ENCODE data around the gene CARNS1. TPM values are rescaled to one million over a fixed set of nuclear protein-coding genes. Genes with fewer than 3 reads are reported as not detected.
A peak's percentile ranks its signal among the peaks of the same experiment; 100 is the strongest.

CARNS1 gene
- total and polyA plus RNA-seq, 8 donors: 0.29 to 33.3 (median 2.9) TPM

DNA sequence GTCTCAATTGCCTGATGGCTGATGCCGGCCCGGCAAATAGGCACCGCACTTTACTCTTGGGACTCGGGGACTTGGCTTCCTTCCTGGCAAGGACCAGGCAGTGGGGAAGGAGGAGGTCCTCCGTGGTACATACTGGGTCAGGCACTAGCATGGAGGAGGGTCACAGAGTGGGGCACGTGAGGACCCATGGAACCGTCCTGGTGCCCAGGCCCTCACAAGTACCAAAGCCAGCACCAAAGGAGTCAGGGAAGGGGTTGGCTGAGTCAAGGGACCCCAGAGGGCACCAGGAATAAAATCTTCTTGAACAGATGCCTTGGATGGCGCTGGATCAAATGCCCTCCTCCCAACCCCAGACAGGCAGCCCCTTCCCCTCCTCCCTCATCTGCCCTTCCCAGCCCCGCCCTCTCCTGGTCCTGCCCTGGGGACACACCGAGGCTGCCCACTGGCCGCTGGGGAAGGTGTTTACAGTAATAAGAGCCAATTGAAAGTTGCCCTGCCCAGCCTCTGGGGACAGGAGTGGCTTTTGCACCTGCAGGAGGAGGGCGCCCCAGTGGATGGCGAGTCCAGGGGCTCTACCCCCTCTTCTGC lies 5.6 kb upstream of the CARNS1 start:
- intact Hi-C loops (cut with DNase I; ENCODE audit: low total_unique reads): no loop called here
- DNase-seq: peak; percentile 71 to 83
- H3K27ac ChIP-seq: peak overlapping the region in 4 of 5 donors; percentile 26 to 66 (median 46)
- WGBS, 5 donors: 25 to 38% (median 36%) methylated on average over 9 to 13 of the region's 13 CpGs
- no peaks in the 10 kb centered on the region for H3K9me3 ChIP-seq
- no peaks in the 10 kb centered on the region for H3K36me3 ChIP-seq
- TF ChIP-seq POLR2A (IDR thresholded peaks at IDR 0.05) (no peak), POLR2AphosphoS5 (IDR thresholded peaks at IDR 0.05) (no peak), EP300 (IDR thresholded peaks at IDR 0.05) (no peak)
- TF ChIP-seq, protein P1, sequence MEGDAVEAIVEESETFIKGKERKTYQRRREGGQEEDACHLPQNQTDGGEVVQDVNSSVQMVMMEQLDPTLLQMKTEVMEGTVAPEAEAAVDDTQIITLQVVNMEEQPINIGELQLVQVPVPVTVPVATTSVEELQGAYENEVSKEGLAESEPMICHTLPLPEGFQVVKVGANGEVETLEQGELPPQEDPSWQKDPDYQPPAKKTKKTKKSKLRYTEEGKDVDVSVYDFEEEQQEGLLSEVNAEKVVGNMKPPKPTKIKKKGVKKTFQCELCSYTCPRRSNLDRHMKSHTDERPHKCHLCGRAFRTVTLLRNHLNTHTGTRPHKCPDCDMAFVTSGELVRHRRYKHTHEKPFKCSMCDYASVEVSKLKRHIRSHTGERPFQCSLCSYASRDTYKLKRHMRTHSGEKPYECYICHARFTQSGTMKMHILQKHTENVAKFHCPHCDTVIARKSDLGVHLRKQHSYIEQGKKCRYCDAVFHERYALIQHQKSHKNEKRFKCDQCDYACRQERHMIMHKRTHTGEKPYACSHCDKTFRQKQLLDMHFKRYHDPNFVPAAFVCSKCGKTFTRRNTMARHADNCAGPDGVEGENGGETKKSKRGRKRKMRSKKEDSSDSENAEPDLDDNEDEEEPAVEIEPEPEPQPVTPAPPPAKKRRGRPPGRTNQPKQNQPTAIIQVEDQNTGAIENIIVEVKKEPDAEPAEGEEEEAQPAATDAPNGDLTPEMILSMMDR (IDR thresholded peaks at IDR 0.05): no peak
- H3K4me3 ChIP-seq: peak overlapping the region in 1 of 4 donors; percentile 9
- peaks cover 0 to 87% (median 0%) of the 10 kb centered on the region in 3 donors for H3K27me3 ChIP-seq
- H3K4me1 ChIP-seq: peaks cover 3 to 49% (median 34%) of the 10 kb centered on the region in 4 donors

DNA sequence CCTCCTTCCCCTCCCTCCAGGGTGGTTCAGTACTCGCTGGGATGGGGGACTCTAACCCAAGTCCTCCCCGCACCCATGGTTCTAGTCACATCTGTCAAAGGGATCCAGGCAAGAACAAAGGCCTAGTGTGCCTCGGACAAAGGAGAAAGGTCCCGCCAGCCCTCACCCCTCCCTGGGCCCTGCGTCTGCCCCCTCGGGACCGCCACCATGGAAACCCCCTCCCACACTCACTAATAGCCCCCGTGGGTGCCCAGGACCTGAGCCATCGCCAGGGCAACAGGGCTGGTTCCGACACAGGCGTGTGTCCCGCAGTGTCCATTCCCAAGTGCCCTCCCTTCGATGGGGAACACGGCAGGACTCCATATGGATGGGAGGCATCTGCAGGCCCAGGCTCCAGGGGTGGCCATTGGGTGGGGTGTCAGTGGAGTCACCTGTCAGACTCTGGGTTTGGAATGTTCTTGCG lies 5.1 kb upstream of the CARNS1 start:
- H3K4me1 ChIP-seq: peaks cover 9 to 54% (median 39%) of the 10 kb centered on the region in 4 donors
- H3K4me3 ChIP-seq: no peak overlapping the region
- 54 to 72% (median 63%) methylated on average over 6 to 15 of the region's 15 CpGs for WGBS, 5 donors
- TF ChIP-seq, protein P1 (IDR thresholded peaks at IDR 0.05): no peak
- TF ChIP-seq EP300 (IDR thresholded peaks at IDR 0.05): no peak
- TF ChIP-seq POLR2AphosphoS5 (IDR thresholded peaks at IDR 0.05): no peak
- no peak for TF ChIP-seq POLR2A (IDR thresholded peaks at IDR 0.05)
- intact Hi-C loops (cut with DNase I; ENCODE audit: low total_unique reads): no loop called here
- no peaks in the 10 kb centered on the region for H3K9me3 ChIP-seq
- no peaks in the 10 kb centered on the region for H3K36me3 ChIP-seq
- peak overlapping the region in 1 of 5 donors; percentile 66 for H3K27ac ChIP-seq
- peaks cover 0 to 87% (median 0%) of the 10 kb centered on the region in 3 donors for H3K27me3 ChIP-seq
- no peak for DNase-seq

DNA sequence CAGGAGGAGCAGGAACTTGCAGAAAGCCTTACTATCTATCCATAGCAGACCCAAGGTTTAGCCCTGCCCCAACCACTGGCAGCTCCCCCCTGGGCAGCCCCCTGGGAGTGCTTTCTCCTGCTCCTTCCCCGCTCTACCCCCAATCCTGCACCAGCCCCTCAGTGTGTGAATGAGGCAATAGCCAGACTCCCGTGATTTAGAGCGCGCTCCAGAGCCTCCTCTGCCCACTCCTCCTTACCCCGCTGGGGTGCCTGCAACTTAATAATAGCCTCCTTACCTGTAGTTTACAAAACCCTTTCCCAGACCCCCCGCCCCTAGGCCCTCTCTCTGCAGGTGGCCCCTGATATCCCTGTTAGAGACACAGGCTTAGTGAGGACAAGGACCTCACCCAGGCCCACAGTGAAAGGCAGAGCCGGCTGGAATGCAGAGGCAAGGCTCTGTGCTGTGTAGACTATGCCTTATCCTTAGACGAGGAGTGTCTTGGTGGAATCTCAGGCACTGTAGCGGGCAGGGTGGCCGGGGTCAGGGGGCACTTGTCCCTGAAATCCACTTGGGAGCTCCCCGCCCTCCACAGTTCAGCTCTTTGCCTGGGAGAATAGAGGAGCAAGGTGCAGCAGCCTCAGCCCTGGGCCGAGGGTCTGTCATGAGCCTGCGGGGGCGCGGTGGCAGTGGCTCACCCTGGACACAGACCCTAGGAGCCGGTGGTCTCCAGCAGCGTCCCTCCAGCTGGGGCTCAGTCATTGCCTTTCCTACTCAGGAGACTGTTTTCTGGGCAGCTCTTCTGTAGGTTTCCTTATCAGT lies 4.3 kb upstream of the CARNS1 start:
- Histone ChIP-seq H3K27me3 (peaks cover 0 to 87% (median 0%) of the 10 kb centered on the region in 3 donors), H3K4me3 (no peak overlapping the region), H3K9me3 (no peaks in the 10 kb centered on the region), H3K36me3 (no peaks in the 10 kb centered on the region), H3K4me1 (peaks cover 17 to 62% (median 44%) of the 10 kb centered on the region in 4 donors), H3K27ac (no peak overlapping the region)
- DNase-seq: no peak
- TF ChIP-seq EP300 (IDR thresholded peaks at IDR 0.05) (no peak), POLR2A (IDR thresholded peaks at IDR 0.05) (no peak), POLR2AphosphoS5 (IDR thresholded peaks at IDR 0.05) (no peak)
- TF ChIP-seq, protein P1 (IDR thresholded peaks at IDR 0.05): no peak
- intact Hi-C loops (cut with DNase I; ENCODE audit: low total_unique reads): no loop called here
- WGBS, 5 donors: 72 to 83% (median 76%) methylated on average over 10 to 17 of the region's 17 CpGs

DNA sequence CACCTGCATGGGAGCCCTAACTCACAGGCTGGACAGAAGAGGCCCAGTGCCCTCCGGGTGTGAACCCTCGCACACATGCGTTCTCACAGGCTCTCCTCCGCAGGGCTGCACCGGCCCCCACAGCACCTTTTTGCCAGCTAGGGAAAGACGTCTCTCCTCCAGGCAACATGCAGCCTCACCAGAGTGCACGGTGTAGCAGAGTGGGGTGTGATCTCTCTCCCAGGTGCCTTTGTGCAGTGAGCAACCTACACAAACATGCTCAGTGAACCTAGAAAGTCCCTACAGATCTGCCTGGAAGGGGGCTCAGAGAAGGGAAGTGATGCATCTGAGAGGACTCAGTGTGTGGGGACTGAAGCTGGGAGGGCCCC lies 3.7 kb upstream of the CARNS1 start:
- no peak overlapping the region for H3K27ac ChIP-seq
- no peak for DNase-seq
- H3K27me3 ChIP-seq: peaks cover 0 to 82% (median 0%) of the 10 kb centered on the region in 3 donors
- no peaks in the 10 kb centered on the region for H3K36me3 ChIP-seq
- no peak for TF ChIP-seq EP300 (IDR thresholded peaks at IDR 0.05)
- TF ChIP-seq POLR2A (IDR thresholded peaks at IDR 0.05): no peak
- no peak for TF ChIP-seq POLR2AphosphoS5 (IDR thresholded peaks at IDR 0.05)
- TF ChIP-seq, protein P1 (IDR thresholded peaks at IDR 0.05): no peak
- H3K4me1 ChIP-seq: peaks cover 22 to 68% (median 48%) of the 10 kb centered on the region in 4 donors
- no peak overlapping the region for H3K4me3 ChIP-seq
- no peaks in the 10 kb centered on the region for H3K9me3 ChIP-seq
- intact Hi-C loops (cut with DNase I; ENCODE audit: low total_unique reads): no loop called here
- WGBS, 5 donors: 29 to 52% (median 37%) methylated on average over 7 of the region's 7 CpGs

All from stomach (tissue), 9 donors.